Gastrocnemius medialis (tissue), 4 donors: ENCODE data around the gene KTN1. TPM values are rescaled to one million over a fixed set of nuclear protein-coding genes. Genes with fewer than 3 reads are reported as not detected.

ENCODE experiments used
- ATAC-seq, 2 donors: fragments of 150-250 bp; one replicate each; pipeline ENCODE4 v1.9.1; 2016
- DNase-seq, 2 donors: peaks; one replicate each; pipeline ENCODE4 v3.0.0-alpha.2; 2019
- H3K27ac ChIP-seq, 4 donors: fragments of 200-600 bp; sonication (generic); 1 replicate in 1 of 4; 2 replicates in 3 of 4; pipeline ENCODE4 v1.5.1; 2016 to 2018; ENCODE audit warnings: mild to moderate bottlenecking in 2 of 4, moderate library complexity in 1 of 4
- H3K27me3 ChIP-seq, 3 donors: fragments of 200-600 bp; sonication (generic) in 2 of 3; 1 replicate in 1 of 3; 2 replicates in 2 of 3; pipeline versions ENCODE4 v1.5.1 to v1.6.0; 2016 to 2019; ENCODE audit warnings: mild to moderate bottlenecking in 1 of 3, moderate library complexity in 1 of 3
- H3K36me3 ChIP-seq, 2 donors: fragments of 200-600 bp; sonication (generic) in 1 of 2; one replicate each; pipeline ENCODE4 v1.5.1; 2017 to 2018
- H3K4me1 ChIP-seq, 2 donors: fragments of 200-600 bp; sonication (generic) in 1 of 2; one replicate each; pipeline ENCODE4 v1.5.1; 2016 to 2017; ENCODE audit warnings: mild to moderate bottlenecking in 2 of 2
- H3K4me3 ChIP-seq, 4 donors: fragments of 200-600 bp; sonication (generic) in 3 of 4; 1 replicate in 1 of 4; 2 replicates in 3 of 4; pipeline ENCODE4 v1.5.1; 2016 to 2019; ENCODE audit warnings: mild to moderate bottlenecking in 2 of 4
- H3K9me3 ChIP-seq, 3 donors: fragments of 200-600 bp; sonication (generic) in 2 of 3; 1 replicate in 1 of 3; 2 replicates in 2 of 3; pipeline ENCODE4 v1.5.1; 2016 to 2019
- CTCF ChIP-seq, 5 experiments: fragments of 450-650 bp in 3 of 5; fragments of 200-600 bp in 2 of 5; sonication (generic) in 2 of 5; IDR thresholded peaks in 4 of 5; conservative IDR thresholded peaks in 1 of 5; 1 replicate in 4 of 5; 2 replicates in 1 of 5; pipeline ENCODE4 v1.5.1; 2016 to 2019; ENCODE audit warnings: antibody characterized with exemption in 5 of 5, mild to moderate bottlenecking in 3 of 5, moderate library complexity in 3 of 5
- POLR2A ChIP-seq, 2 donors: fragments of 450-650 bp; IDR thresholded peaks; one replicate each; pipeline ENCODE4 v1.6.1; 2017; ENCODE audit warnings: antibody characterized with exemption in 2 of 2, mild to moderate bottlenecking in 2 of 2, moderate library complexity in 2 of 2
- in situ Hi-C, 4 donors: fragments of 200-750 bp; cut with MboI; loops; one replicate each; pipeline versions ENCODE4 v1.15.0 to v1.8.0; 2017; ENCODE audit warnings: low sequenced_read_pairs in 4 of 4
- intact Hi-C: fragments of 100-400 bp; cut with DNase I; formaldehyde crosslinking; loops from one replicate; pipeline ENCODE4 v1.15.1; 2023; ENCODE audit warnings: low total_unique reads
- total RNA-seq, 4 donors: library from RNA; depleted of rRNA; stranded (reverse); fragments of >200 nt; gene quantifications; one replicate each; pipeline versions ENCODE4 v1.1.0 to v1.2.3, GENCODE V29; 2016

Gene KTN1
- total RNA-seq, 4 donors from 2014 or later: 256 to 373 (median 327) TPM

GRCh38 chr14:55705651-55706364 is 125.8 kb downstream of the KTN1 start:
- no peaks in the 10 kb centered on the region for H3K9me3 ChIP-seq
- no peaks in the 10 kb centered on the region for H3K36me3 ChIP-seq
- DNase-seq (no peak), ATAC-seq (peak in 1 of 2 donors; percentile 45)
- H3K4me3 ChIP-seq: no peak overlapping the region
- intact Hi-C loops (loop anchor here (5.0 kb wide), 1 partner anchor 411 kb away; the partner anchor contains the start of gene PELI2), in situ Hi-C loops (loop anchor here (10.0 to 25.0 kb wide), 4 partner anchors 629 to 756 kb away; no protein-coding TSS in a partner anchor)
- peaks cover 0 to 3% of the 10 kb centered on the region in 2 donors for H3K4me1 ChIP-seq
- no peaks in the 10 kb centered on the region for H3K27me3 ChIP-seq
- no peak overlapping the region for H3K27ac ChIP-seq
- TF ChIP-seq POLR2A (IDR thresholded peaks at IDR 0.05) (no peak), CTCF (IDR thresholded peaks at IDR 0.05 in 4 of 5, conservative IDR thresholded peaks at IDR 0.05 in 1 of 5) (no peak)

GRCh38 chr14:55706365-55706684 is 126.3 kb downstream of the KTN1 start:
- ATAC-seq (no peak), DNase-seq (no peak)
- intact Hi-C loops (loop anchor here (5.0 kb wide), 1 partner anchor 411 kb away; the partner anchor contains the start of gene PELI2), in situ Hi-C loops (loop anchor here (10.0 to 25.0 kb wide), 4 partner anchors 628 to 756 kb away; no protein-coding TSS in a partner anchor)
- H3K27me3 ChIP-seq: no peaks in the 10 kb centered on the region
- H3K27ac ChIP-seq: no peak overlapping the region
- H3K9me3 ChIP-seq: no peaks in the 10 kb centered on the region
- H3K4me1 ChIP-seq: peaks cover 0 to 3% of the 10 kb centered on the region in 2 donors
- TF ChIP-seq CTCF (IDR thresholded peaks at IDR 0.05 in 4 of 5, conservative IDR thresholded peaks at IDR 0.05 in 1 of 5) (no peak), POLR2A (IDR thresholded peaks at IDR 0.05) (no peak)
- H3K36me3 ChIP-seq: no peaks in the 10 kb centered on the region
- no peak overlapping the region for H3K4me3 ChIP-seq

GRCh38 chr14:55706893-55707292 is 126.9 kb downstream of the KTN1 start:
- in situ Hi-C loops: loop anchor here (10.0 to 25.0 kb wide), 4 partner anchors 628 to 755 kb away; no protein-coding TSS in a partner anchor
- no peak for ATAC-seq
- no peak for TF ChIP-seq POLR2A (IDR thresholded peaks at IDR 0.05)
- no peak for TF ChIP-seq CTCF (IDR thresholded peaks at IDR 0.05 in 4 of 5, conservative IDR thresholded peaks at IDR 0.05 in 1 of 5)

GRCh38 chr14:55707365-55707804 is 127.4 kb downstream of the KTN1 start:
- intact Hi-C loops (loop anchor here (1.0 to 5.0 kb wide), 2 partner anchors 410 to 633 kb away; partner anchors contain the start of gene PELI2), in situ Hi-C loops (loop anchor here (10.0 to 25.0 kb wide), 4 partner anchors 627 to 755 kb away; no protein-coding TSS in a partner anchor)
- no peak for DNase-seq
- H3K27ac ChIP-seq: no peak overlapping the region
- H3K27me3 ChIP-seq: no peaks in the 10 kb centered on the region
- peak; percentile 40 to 55 (median 53) for TF ChIP-seq CTCF (IDR thresholded peaks at IDR 0.05 in 4 of 5, conservative IDR thresholded peaks at IDR 0.05 in 1 of 5)
- TF ChIP-seq POLR2A (IDR thresholded peaks at IDR 0.05): no peak
- H3K9me3 ChIP-seq: no peaks in the 10 kb centered on the region
- H3K4me3 ChIP-seq: no peak overlapping the region
- peak; percentile 28 to 34 for ATAC-seq
- no peaks in the 10 kb centered on the region for H3K36me3 ChIP-seq
- peaks cover under 1 to 3% of the 10 kb centered on the region in 2 donors for H3K4me1 ChIP-seq

More at GRCh38 chr14:55706893-55707292, 126.9 kb downstream of the KTN1 start:
- no peak overlapping the region for H3K27ac ChIP-seq
- no peaks in the 10 kb centered on the region for H3K36me3 ChIP-seq
- no peak overlapping the region for H3K4me3 ChIP-seq
- H3K4me1 ChIP-seq: peaks cover 0 to 3% of the 10 kb centered on the region in 2 donors
- no peak for DNase-seq
- intact Hi-C loops: loop anchor here (1.0 to 5.0 kb wide), 2 partner anchors 410 to 633 kb away; partner anchors contain the start of gene PELI2
- H3K27me3 ChIP-seq: no peaks in the 10 kb centered on the region
- H3K9me3 ChIP-seq: no peaks in the 10 kb centered on the region
